Neutrophil (primary cell): Measurements from ENCODE around the gene CNKSR3.
A peak's percentile ranks its signal among the peaks of the same experiment; 100 is the strongest.

Experiments used
- H3K27ac ChIP-seq: fragments of 200-600 bp; sonication (generic); 2 replicates; pipeline ENCODE4 v1.5.1; 2016; ENCODE audit warnings: mild to moderate bottlenecking, moderate library complexity
- H3K27me3 ChIP-seq: fragments of 200-600 bp; sonication (generic); 2 replicates; pipeline ENCODE4 v1.6.0; 2016; ENCODE audit warnings: mild to moderate bottlenecking
- H3K36me3 ChIP-seq: fragments of 200-600 bp; sonication (generic); 2 replicates; pipeline ENCODE4 v1.5.1; 2017
- H3K4me1 ChIP-seq, 2 experiments: fragments of 200-600 bp in 1 of 2; sonication (generic) in 1 of 2; 1 replicate in 1 of 2; 2 replicates in 1 of 2; pipeline versions ENCODE4 v1.5.1 to v1.6.1; 2013 to 2016; ENCODE audit warnings: low read depth in 1 of 2, low read length in 1 of 2, mild to moderate bottlenecking in 1 of 2, moderate library complexity in 1 of 2; ENCODE audit not compliant: control insufficient read depth in 1 of 2, insufficient read depth in 1 of 2
- H3K4me3 ChIP-seq, 2 experiments: fragments of 200-600 bp in 1 of 2; sonication (generic) in 1 of 2; 1 replicate in 1 of 2; 2 replicates in 1 of 2; pipeline ENCODE4 v1.5.1; 2013 to 2016; ENCODE audit warnings: low read depth in 1 of 2, low read length in 1 of 2, mild to moderate bottlenecking in 1 of 2, moderate library complexity in 1 of 2
- H3K9me3 ChIP-seq: fragments of 200-600 bp; sonication (generic); 2 replicates; pipeline ENCODE4 v1.5.1; 2016
- TF ChIP-seq, protein P1 (sequence below): fragments of 200-600 bp; sonication (generic); IDR thresholded peaks from 2 replicates; pipeline ENCODE4 v1.5.1; 2016; ENCODE audit warnings: antibody characterized with exemption

CNKSR3 gene

DNA sequence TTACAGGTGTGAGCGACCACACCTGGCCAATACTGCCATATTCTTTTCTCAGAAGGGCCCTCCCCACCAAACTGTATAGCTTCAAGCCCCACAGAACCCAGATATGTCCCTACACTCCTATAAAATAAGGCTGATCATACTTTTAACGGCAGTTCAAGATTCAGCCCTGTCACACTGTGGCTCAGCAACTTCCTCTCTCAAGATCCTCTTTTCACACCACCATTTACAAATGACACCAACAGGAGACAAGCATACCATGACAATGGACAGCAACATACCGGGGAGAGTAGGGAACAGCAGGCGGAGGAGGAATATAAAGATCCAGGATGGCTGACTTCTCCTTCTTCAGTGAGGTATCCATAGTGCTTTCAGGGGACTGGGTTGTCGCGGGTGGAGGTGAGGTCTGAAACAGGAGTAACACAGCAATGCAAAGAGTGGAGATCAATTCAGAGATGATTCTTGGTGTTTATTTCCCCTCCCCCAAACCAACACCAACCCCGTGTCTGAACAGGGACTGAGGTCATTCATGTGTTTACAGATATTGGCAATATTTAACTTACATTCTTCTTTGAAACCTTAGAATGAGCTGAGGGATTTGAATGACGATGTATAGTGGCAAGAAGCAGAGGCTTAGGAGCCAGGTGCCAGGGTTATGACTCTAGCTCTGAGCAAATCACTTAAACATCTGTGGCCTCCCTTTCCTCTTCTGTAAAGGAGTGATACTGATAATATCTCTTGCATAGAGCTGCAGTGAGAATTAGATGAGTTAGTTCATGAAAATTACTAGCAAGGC is 96.3 kb downstream of the CNKSR3 start:
- H3K36me3 ChIP-seq, result no peaks in the 10 kb centered on the region
- no peak overlapping the region for H3K4me3 ChIP-seq
- no peaks in the 10 kb centered on the region for H3K27me3 ChIP-seq
- H3K27ac ChIP-seq, result peak overlapping the region; percentile 50
- no peaks in the 10 kb centered on the region for H3K9me3 ChIP-seq
- TF ChIP-seq, protein P1, sequence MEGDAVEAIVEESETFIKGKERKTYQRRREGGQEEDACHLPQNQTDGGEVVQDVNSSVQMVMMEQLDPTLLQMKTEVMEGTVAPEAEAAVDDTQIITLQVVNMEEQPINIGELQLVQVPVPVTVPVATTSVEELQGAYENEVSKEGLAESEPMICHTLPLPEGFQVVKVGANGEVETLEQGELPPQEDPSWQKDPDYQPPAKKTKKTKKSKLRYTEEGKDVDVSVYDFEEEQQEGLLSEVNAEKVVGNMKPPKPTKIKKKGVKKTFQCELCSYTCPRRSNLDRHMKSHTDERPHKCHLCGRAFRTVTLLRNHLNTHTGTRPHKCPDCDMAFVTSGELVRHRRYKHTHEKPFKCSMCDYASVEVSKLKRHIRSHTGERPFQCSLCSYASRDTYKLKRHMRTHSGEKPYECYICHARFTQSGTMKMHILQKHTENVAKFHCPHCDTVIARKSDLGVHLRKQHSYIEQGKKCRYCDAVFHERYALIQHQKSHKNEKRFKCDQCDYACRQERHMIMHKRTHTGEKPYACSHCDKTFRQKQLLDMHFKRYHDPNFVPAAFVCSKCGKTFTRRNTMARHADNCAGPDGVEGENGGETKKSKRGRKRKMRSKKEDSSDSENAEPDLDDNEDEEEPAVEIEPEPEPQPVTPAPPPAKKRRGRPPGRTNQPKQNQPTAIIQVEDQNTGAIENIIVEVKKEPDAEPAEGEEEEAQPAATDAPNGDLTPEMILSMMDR, result no peak
- peaks cover 0 to 5% of the 10 kb centered on the region in 2 experiments for H3K4me1 ChIP-seq

DNA sequence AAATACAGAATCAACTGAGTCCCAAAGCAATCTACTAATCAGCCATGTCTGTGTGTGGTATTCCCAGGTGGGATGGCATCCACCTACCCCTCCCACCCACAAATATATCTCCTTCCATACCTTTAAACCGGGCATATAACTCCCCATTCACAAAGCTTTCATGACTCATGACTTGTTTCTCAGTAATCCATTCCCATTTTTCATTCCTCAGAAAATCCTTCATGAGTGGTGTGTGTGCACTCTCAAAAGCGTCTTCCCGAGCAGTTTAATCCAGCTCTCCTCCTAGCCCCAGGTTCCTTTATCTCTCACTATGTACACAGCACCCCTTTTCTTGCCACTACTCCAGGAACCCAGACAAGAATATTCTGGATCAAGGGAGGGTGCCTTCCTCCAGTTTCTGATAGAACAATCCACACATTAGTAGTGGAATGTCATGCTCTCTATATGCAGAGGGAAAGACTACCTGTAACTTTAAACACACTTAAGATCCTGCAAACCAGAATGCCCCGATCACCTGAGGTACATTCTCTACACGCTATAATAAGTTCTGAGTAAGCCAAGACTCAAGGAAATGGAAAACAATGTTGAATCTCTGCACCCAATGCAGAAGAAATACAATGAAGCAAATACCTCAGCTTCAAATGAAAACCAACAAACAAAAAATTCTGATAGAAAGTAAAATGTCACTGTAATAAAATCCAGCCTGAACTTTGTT is 98.2 kb downstream of the CNKSR3 start:
- TF ChIP-seq, protein P1, result no peak
- no peaks in the 10 kb centered on the region for H3K27me3 ChIP-seq
- H3K4me3 ChIP-seq, result no peak overlapping the region
- H3K27ac ChIP-seq, result no peak overlapping the region
- no peaks in the 10 kb centered on the region for H3K9me3 ChIP-seq
- H3K4me1 ChIP-seq, result peaks cover 0 to 5% of the 10 kb centered on the region in 2 experiments
- H3K36me3 ChIP-seq, result no peaks in the 10 kb centered on the region

DNA sequence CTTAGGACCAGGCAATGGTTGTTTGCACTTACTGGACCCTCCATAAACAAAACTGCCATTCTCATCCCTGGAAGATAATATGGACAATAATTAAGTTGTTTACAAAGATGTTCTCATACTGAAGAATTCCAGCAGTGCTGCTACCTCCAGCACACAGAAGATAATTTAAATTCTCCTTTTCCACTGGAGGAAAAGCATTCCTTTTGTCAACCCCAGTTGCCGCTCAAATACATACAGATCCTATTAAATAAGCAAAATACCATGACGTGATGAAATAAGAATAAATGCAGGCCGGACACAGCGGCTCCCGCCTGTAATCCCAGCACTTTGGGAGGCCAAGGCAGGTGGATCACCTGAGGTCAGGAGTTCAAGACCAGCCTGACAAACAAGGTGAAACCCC is 99.4 kb downstream of the CNKSR3 start:
- TF ChIP-seq, protein P1, result no peak
- Histone ChIP-seq H3K27me3 (no peaks in the 10 kb centered on the region), H3K4me3 (no peak overlapping the region), H3K36me3 (no peaks in the 10 kb centered on the region), H3K4me1 (peaks cover 0 to 5% of the 10 kb centered on the region in 2 experiments), H3K27ac (no peak overlapping the region), H3K9me3 (no peaks in the 10 kb centered on the region)

GRCh38 chr6:154410619-154411072 is 99.8 kb downstream of the CNKSR3 start:
- Histone ChIP-seq H3K4me3 (no peak overlapping the region), H3K27ac (no peak overlapping the region), H3K36me3 (no peaks in the 10 kb centered on the region), H3K4me1 (peaks cover 0 to 5% of the 10 kb centered on the region in 2 experiments), H3K27me3 (no peaks in the 10 kb centered on the region), H3K9me3 (no peaks in the 10 kb centered on the region)
- TF ChIP-seq, protein P1, result no peak

- Histone ChIP-seq H3K27ac (no peak overlapping the region), H3K4me3 (no peak overlapping the region), H3K27me3 (no peaks in the 10 kb centered on the region), H3K4me1 (peaks cover 0 to 2% of the 10 kb centered on the region in 2 experiments), H3K36me3 (no peaks in the 10 kb centered on the region), H3K9me3 (no peaks in the 10 kb centered on the region)
- TF ChIP-seq, protein P1, result no peak
Measured at GRCh38 chr6:154408891-154409500, 101.5 kb downstream of the CNKSR3 start.
